T-cell (primary cell): ENCODE results near the gene WDR88. TPM values are rescaled to one million over a fixed set of nuclear protein-coding genes. Genes with fewer than 3 reads are reported as not detected.

ENCODE experiments used
- ATAC-seq, 4 experiments: fragments of 200-7000 bp in 3 of 4; fragments of 150-1000 bp in 1 of 4; cut with Tn5 transposase; replicated peaks in 1 of 4; 1 replicate in 3 of 4; 2 replicates in 1 of 4; pipeline ENCODE4 v1.10.0; 2021; ENCODE audit warnings: moderate library complexity in 3 of 4, mild to moderate bottlenecking in 2 of 4, moderate number of reproducible peaks in 1 of 4
- CTCF ChIA-PET, 2 donors: fragments of 300-600 bp; sonication (Branson Sonifier 250); formaldehyde crosslinking; loops; one replicate each; lab custom pipeline; 2022; ENCODE audit warnings: antibody characterized with exemption in 2 of 2; lab: Charles Lee
- POLR2A ChIA-PET, 2 donors: fragments of 300-600 bp; sonication (Branson Sonifier 250); formaldehyde crosslinking; loops; one replicate each; lab custom pipeline; 2022; ENCODE audit warnings: antibody characterized with exemption in 2 of 2; lab: Charles Lee
- DNase-seq, 35 experiments: peaks; one replicate each; pipeline versions ENCODE4 v3.0.0 to v3.0.0-alpha.2; 2013 to 2023
- H3K27ac ChIP-seq: one replicate; pipeline ENCODE4 v1.5.1; 2013; ENCODE audit warnings: low read length
- H3K27me3 ChIP-seq, 2 experiments: replicated peaks in 1 of 2; 1 replicate in 1 of 2; 2 replicates in 1 of 2; pipeline versions ENCODE4 v1.6.1 to v1.7.0; 2013; ENCODE audit warnings: low read length in 1 of 2, mixed read lengths in 1 of 2; ENCODE audit not compliant: control insufficient read depth in 2 of 2, insufficient read depth in 2 of 2; ENCODE audit errors: extremely low read depth in 1 of 2
- H3K36me3 ChIP-seq, 2 donors: 1 replicate in 1 of 2; 2 replicates in 1 of 2; pipeline versions ENCODE4 v1.6.1 to v1.7.0; 2013; ENCODE audit warnings: low read length in 1 of 2; ENCODE audit not compliant: control insufficient read depth in 2 of 2, insufficient read depth in 1 of 2; ENCODE audit errors: extremely low read depth in 1 of 2
- H3K4me1 ChIP-seq, 2 experiments: 1 replicate in 1 of 2; 2 replicates in 1 of 2; pipeline versions ENCODE4 v1.6.1 to v1.7.0; 2013; ENCODE audit warnings: low read length in 2 of 2, mixed read lengths in 1 of 2; ENCODE audit not compliant: insufficient read depth in 2 of 2, control insufficient read depth in 1 of 2; ENCODE audit errors: extremely low read depth in 1 of 2
- H3K4me3 ChIP-seq, 2 donors: 1 replicate in 1 of 2; 2 replicates in 1 of 2; pipeline versions ENCODE4 v1.5.1 to v1.7.0; 2013; ENCODE audit warnings: mild to moderate bottlenecking in 2 of 2, low read length in 1 of 2, moderate library complexity in 1 of 2; ENCODE audit not compliant: control insufficient read depth in 1 of 2; ENCODE audit errors: extremely low read depth in 1 of 2
- H3K9me3 ChIP-seq: 2 replicates; pipeline ENCODE4 v1.7.0; 2013
- H3K27ac Mint-ChIP-seq, 2 donors: one replicate each; pipeline ENCODE4 v1.8.0; 2020 to 2021; ENCODE audit warnings: mild to moderate bottlenecking in 2 of 2, mixed read lengths in 2 of 2
- H3K27me3 Mint-ChIP-seq, 2 donors: one replicate each; pipeline ENCODE4 v1.8.0; 2021 to 2022; ENCODE audit warnings: mixed read lengths in 2 of 2
- H3K36me3 Mint-ChIP-seq: one replicate; pipeline ENCODE4 v1.8.0; 2021; ENCODE audit warnings: mixed read lengths
- H3K4me1 Mint-ChIP-seq, 3 donors: one replicate each; pipeline ENCODE4 v1.8.0; 2020 to 2022; ENCODE audit warnings: mixed read lengths in 3 of 3, mild to moderate bottlenecking in 1 of 3
- H3K4me3 Mint-ChIP-seq, 3 donors: one replicate each; pipeline ENCODE4 v1.8.0; 2020 to 2022; ENCODE audit warnings: mild to moderate bottlenecking in 3 of 3, mixed read lengths in 3 of 3, moderate library complexity in 3 of 3
- H3K9me3 Mint-ChIP-seq, 3 donors: one replicate each; pipeline ENCODE4 v1.8.0; 2020 to 2022; ENCODE audit warnings: mixed read lengths in 3 of 3
- WGBS: methylation state at CpG from one replicate; pipeline ENCODE4 v1.1.5; 2013; ENCODE audit warnings: missing lambda C conversion rate; ENCODE audit not compliant: insufficient coverage; 5-methylcytosine and 5-hydroxymethylcytosine counted together
- total RNA-seq, 35 experiments: library from RNA in 6 of 35; stranded (reverse) in 6 of 35; fragments of 120-200 nt in 1 of 35; gene quantifications; one replicate each; pipeline versions ENCODE4 v1.2.1 to v1.2.4 and lab custom pipeline; 2013 to 2026

WDR88 gene
- total RNA-seq, 5 donors from 2014 or later (not counting 1 experiment from before 2014, with no cell fraction given): 0.20 to 0.56 TPM; not detected in 3

- H3K27ac Mint-ChIP-seq: no peak overlapping the region
- ATAC-seq: peak; percentile 76 to 93 (median 84)
- CTCF ChIA-PET: no interaction called here
- Histone ChIP-seq H3K4me3 (peak overlapping the region in 1 of 2 donors; percentile 24), H3K27me3 (peaks cover 0 to 7% of the 10 kb centered on the region in 2 experiments), H3K9me3 (no peaks in the 10 kb centered on the region), H3K36me3 (peaks cover 7% of the 10 kb centered on the region in 2 donors), H3K4me1 (peaks cover 0 to 7% of the 10 kb centered on the region in 2 experiments), H3K27ac (no peak overlapping the region)
- H3K9me3 Mint-ChIP-seq: no peaks in the 10 kb centered on the region
- peaks cover 10% of the 10 kb centered on the region for H3K36me3 Mint-ChIP-seq
- peaks cover 0 to 4% (median 2%) of the 10 kb centered on the region in 3 donors for H3K4me1 Mint-ChIP-seq
- peaks cover 0 to 2% of the 10 kb centered on the region in 2 donors for H3K27me3 Mint-ChIP-seq
- H3K4me3 Mint-ChIP-seq: peak overlapping the region; percentile 21 to 62 (median 57)
- POLR2A ChIA-PET: no interaction called here
- 45% methylated on average over 20 of the region's 38 CpGs for WGBS
- peak in 33 of 35 experiments; percentile 14 to 62 (median 36) for DNase-seq
These were observed 2.7 kb downstream of the WDR88 start for GRCh38 chr19:33134571-33135041.

- Mint-ChIP-seq H3K9me3 (no peaks in the 10 kb centered on the region), H3K4me1 (peaks cover 6 to 8% (median 6%) of the 10 kb centered on the region in 3 donors)
These were observed 7.3 kb downstream of the WDR88 start for GRCh38 chr19:33139165-33139564.

DNA sequence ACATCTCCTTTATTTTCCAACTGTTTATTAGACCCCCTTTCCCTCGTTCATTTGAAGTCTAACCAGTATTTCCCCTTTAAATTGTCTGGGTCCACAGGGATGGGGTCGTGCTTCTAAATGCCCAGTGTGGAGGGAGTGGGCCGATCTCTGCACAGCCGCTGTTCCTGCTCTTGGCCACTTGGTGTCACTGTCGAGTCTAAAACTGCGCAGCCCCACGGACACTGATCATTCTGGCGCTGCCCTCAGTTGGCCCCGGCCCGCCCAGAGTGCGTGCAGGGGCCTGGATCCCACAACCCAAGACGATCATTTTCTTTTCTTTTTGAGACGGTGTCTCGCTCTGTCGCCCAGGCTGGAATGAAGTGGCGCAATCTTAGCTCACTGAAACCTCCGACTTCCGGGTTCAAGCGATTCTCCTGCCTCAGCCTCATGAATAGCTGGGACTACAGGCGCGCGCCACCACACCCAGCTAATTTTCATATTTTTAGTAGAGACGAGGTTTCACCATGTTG is 12.0 kb downstream of the WDR88 start:
- H3K36me3 Mint-ChIP-seq: no peaks in the 10 kb centered on the region
- peak; percentile 94 to 99 (median 96) for ATAC-seq

More at GRCh38 chr19:33139165-33139564, 7.3 kb downstream of the WDR88 start:
- Histone ChIP-seq H3K4me3 (no peak overlapping the region), H3K4me1 (peaks cover 0 to 10% of the 10 kb centered on the region in 2 experiments), H3K36me3 (no peaks in the 10 kb centered on the region), H3K27me3 (peaks cover 0 to 19% of the 10 kb centered on the region in 2 experiments), H3K9me3 (no peaks in the 10 kb centered on the region), H3K27ac (no peak overlapping the region)
- no peak for DNase-seq
- ATAC-seq: no peak
- H3K27me3 Mint-ChIP-seq: peaks cover 0 to 14% of the 10 kb centered on the region in 2 donors
- H3K36me3 Mint-ChIP-seq: no peaks in the 10 kb centered on the region
- no peak overlapping the region for H3K4me3 Mint-ChIP-seq
- ChIA-PET POLR2A (no interaction called here), CTCF (no interaction called here)
- no peak overlapping the region for H3K27ac Mint-ChIP-seq
- WGBS: 91% methylated on average over 2 of the region's 4 CpGs

GRCh38 chr19:33146209-33146608 is 14.3 kb downstream of the WDR88 start:
- CTCF ChIA-PET: no interaction called here
- Mint-ChIP-seq H3K9me3 (no peaks in the 10 kb centered on the region), H3K27ac (no peak overlapping the region), H3K4me1 (peaks cover 4 to 6% (median 4%) of the 10 kb centered on the region in 3 donors), H3K27me3 (peaks cover 0 to 12% of the 10 kb centered on the region in 2 donors), H3K36me3 (no peaks in the 10 kb centered on the region), H3K4me3 (no peak overlapping the region)
- Histone ChIP-seq H3K36me3 (no peaks in the 10 kb centered on the region), H3K27ac (no peak overlapping the region), H3K4me3 (no peak overlapping the region), H3K27me3 (peaks cover 0 to 17% of the 10 kb centered on the region in 2 experiments), H3K9me3 (no peaks in the 10 kb centered on the region), H3K4me1 (peaks cover 0 to 8% of the 10 kb centered on the region in 2 experiments)
- POLR2A ChIA-PET: no interaction called here
- DNase-seq (no peak), ATAC-seq (no peak)
- WGBS: 67% methylated on average over 2 of the region's 9 CpGs

More for the DNA sequence above, 12.0 kb downstream of the WDR88 start:
- Histone ChIP-seq H3K27ac (no peak overlapping the region), H3K4me3 (no peak overlapping the region), H3K36me3 (no peaks in the 10 kb centered on the region), H3K9me3 (no peaks in the 10 kb centered on the region), H3K27me3 (peaks cover 0 to 19% of the 10 kb centered on the region in 2 experiments), H3K4me1 (peaks cover 0 to 8% of the 10 kb centered on the region in 2 experiments)
- WGBS: under 1% methylated on average over 13 of the region's 23 CpGs
- Mint-ChIP-seq H3K9me3 (no peaks in the 10 kb centered on the region), H3K27me3 (peaks cover 0 to 12% of the 10 kb centered on the region in 2 donors), H3K4me3 (peak overlapping the region in 2 of 3 donors; percentile 4 to 45), H3K4me1 (peaks cover 4 to 6% (median 4%) of the 10 kb centered on the region in 3 donors), H3K27ac (no peak overlapping the region)
- DNase-seq: peak in 34 of 35 experiments; percentile 4 to 82 (median 43)
- ChIA-PET CTCF (interaction anchor here (0.5 to 1.8 kb wide), 7 partner anchors 16 to 40 kb away, joined by 3 to 8 read pairs (median 3); no protein-coding TSS in a partner anchor), POLR2A (no interaction called here)

GRCh38 chr19:33147538-33147937 is 15.6 kb downstream of the WDR88 start:
- H3K4me1 ChIP-seq: peaks cover 0 to 8% of the 10 kb centered on the region in 2 experiments
- no peak overlapping the region for H3K27ac Mint-ChIP-seq
- H3K27me3 Mint-ChIP-seq: peaks cover 0 to 3% of the 10 kb centered on the region in 2 donors
- peaks cover 4 to 6% (median 4%) of the 10 kb centered on the region in 3 donors for H3K4me1 Mint-ChIP-seq
- H3K4me3 Mint-ChIP-seq: no peak overlapping the region
- no peak for DNase-seq
- CTCF ChIA-PET: no interaction called here
- WGBS: 100% methylated on average over 3 of the region's 6 CpGs
- H3K27ac ChIP-seq: no peak overlapping the region
- no peaks in the 10 kb centered on the region for H3K36me3 ChIP-seq
- POLR2A ChIA-PET: no interaction called here
- H3K36me3 Mint-ChIP-seq: no peaks in the 10 kb centered on the region
- H3K9me3 Mint-ChIP-seq: no peaks in the 10 kb centered on the region
- no peak for ATAC-seq
- no peak overlapping the region for H3K4me3 ChIP-seq
- H3K27me3 ChIP-seq: peaks cover 0 to 8% of the 10 kb centered on the region in 2 experiments
- H3K9me3 ChIP-seq: no peaks in the 10 kb centered on the region

DNA sequence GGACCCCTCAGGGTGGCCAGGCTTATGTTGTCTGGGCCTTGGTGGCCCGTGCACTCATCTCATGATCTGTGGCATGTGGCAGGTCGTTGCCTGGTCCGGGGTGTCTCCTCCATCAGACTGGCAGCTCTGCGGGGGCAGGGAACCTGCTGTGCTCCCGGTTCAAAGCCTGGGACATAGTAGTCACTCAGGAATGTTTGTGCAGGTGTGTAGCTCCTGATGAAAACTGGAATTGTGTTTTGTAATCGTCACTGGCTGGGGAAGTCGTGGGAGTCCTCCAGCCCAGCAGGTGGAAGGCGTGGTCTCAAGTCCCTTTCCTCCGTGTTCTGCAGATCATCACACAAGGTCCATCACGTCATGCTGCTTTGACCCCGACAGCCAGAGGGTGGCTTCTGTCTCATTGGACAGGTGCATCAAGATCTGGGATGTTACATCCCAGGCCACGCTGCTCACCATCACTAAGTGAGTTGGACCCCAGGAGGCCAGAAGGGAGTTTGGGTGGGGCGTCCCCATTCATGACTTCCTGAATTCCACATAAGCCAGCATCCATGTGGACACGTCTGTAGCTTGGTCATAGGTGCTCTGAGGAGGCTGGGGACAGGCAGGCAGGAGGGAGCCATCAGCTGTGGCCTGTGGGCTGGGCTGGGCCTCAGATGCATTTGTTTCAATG is 19.1 kb downstream of the WDR88 start:
- Mint-ChIP-seq H3K4me3 (no peak overlapping the region), H3K4me1 (no peaks in the 10 kb centered on the region), H3K27ac (no peak overlapping the region), H3K36me3 (no peaks in the 10 kb centered on the region), H3K9me3 (no peaks in the 10 kb centered on the region), H3K27me3 (no peaks in the 10 kb centered on the region)
- Histone ChIP-seq H3K27ac (no peak overlapping the region), H3K27me3 (no peaks in the 10 kb centered on the region), H3K4me1 (no peaks in the 10 kb centered on the region), H3K36me3 (no peaks in the 10 kb centered on the region), H3K9me3 (no peaks in the 10 kb centered on the region), H3K4me3 (no peak overlapping the region)
- no peak for DNase-seq
- POLR2A ChIA-PET: no interaction called here
- 81% methylated on average over 10 of the region's 14 CpGs for WGBS
- ATAC-seq: no peak
- CTCF ChIA-PET: no interaction called here
